Parathyroid adenoma (tissue), 2 donors: ENCODE results near the gene SCG5.

Source experiments
- H2AFZ ChIP-seq: fragments of 300-600 bp; sonication (generic); one replicate; pipeline ENCODE4 v1.7.0; 2017; ENCODE audit warnings: antibody characterized with exemption, mild to moderate bottlenecking
- H3K27ac ChIP-seq: fragments of 300-600 bp; sonication (generic); one replicate; pipeline ENCODE4 v1.7.0; 2017
- H3K27me3 ChIP-seq: fragments of 300-600 bp; sonication (generic); one replicate; pipeline ENCODE4 v1.7.0; 2017; ENCODE audit warnings: low read length; ENCODE audit not compliant: control insufficient read depth, insufficient read depth
- H3K36me3 ChIP-seq: fragments of 300-600 bp; sonication (generic); one replicate; pipeline ENCODE4 v1.7.0; 2017; ENCODE audit warnings: low read length; ENCODE audit not compliant: control insufficient read depth, insufficient read depth
- H3K4me1 ChIP-seq: fragments of 300-600 bp; sonication (generic); one replicate; pipeline ENCODE4 v1.7.0; 2017; ENCODE audit warnings: control low read depth
- H3K4me2 ChIP-seq: fragments of 300-600 bp; sonication (generic); one replicate; pipeline ENCODE4 v1.7.0; 2017; ENCODE audit warnings: low read length
- H3K4me3 ChIP-seq: fragments of 300-600 bp; sonication (generic); one replicate; pipeline ENCODE4 v1.7.0; 2017; ENCODE audit warnings: low read depth, low read length
- H3K79me2 ChIP-seq: fragments of 300-600 bp; sonication (generic); one replicate; pipeline ENCODE4 v1.7.0; 2017; ENCODE audit warnings: control low read depth
- H3K9ac ChIP-seq: fragments of 300-600 bp; sonication (generic); one replicate; pipeline ENCODE4 v1.7.0; 2017; ENCODE audit warnings: mild to moderate bottlenecking
- H3K9me3 ChIP-seq: fragments of 300-600 bp; sonication (generic); one replicate; pipeline ENCODE4 v1.7.0; 2017; ENCODE audit warnings: low read length; ENCODE audit not compliant: control insufficient read depth
- CTCF ChIP-seq: fragments of 300-600 bp; sonication (generic); IDR thresholded peaks from one replicate; pipeline ENCODE4 v1.7.0; 2017; ENCODE audit warnings: antibody characterized with exemption, mild to moderate bottlenecking
- donor health status: primary hyperparathyroidism.

Gene SCG5

GRCh38 chr15:32643907-32644445 lies 2.5 kb downstream of the SCG5 start:
- H3K4me2 ChIP-seq = no peak overlapping the region
- no peak for TF ChIP-seq CTCF
- no peaks in the 10 kb centered on the region for H3K36me3 ChIP-seq
- H3K4me3 ChIP-seq = no peak overlapping the region
- no peak overlapping the region for H3K9ac ChIP-seq
- H3K9me3 ChIP-seq = no peaks in the 10 kb centered on the region
- H3K27ac ChIP-seq = no peak overlapping the region
- no peaks in the 10 kb centered on the region for H3K79me2 ChIP-seq
- H2AFZ ChIP-seq = no peak overlapping the region
- no peaks in the 10 kb centered on the region for H3K4me1 ChIP-seq
- H3K27me3 ChIP-seq = no peaks in the 10 kb centered on the region

GRCh38 chr15:32646291-32646690 lies 4.8 kb downstream of the SCG5 start:
- no peak overlapping the region for H3K27ac ChIP-seq
- no peak overlapping the region for H3K4me3 ChIP-seq
- no peaks in the 10 kb centered on the region for H3K9me3 ChIP-seq
- no peak overlapping the region for H2AFZ ChIP-seq
- no peak for TF ChIP-seq CTCF
- H3K9ac ChIP-seq = no peak overlapping the region
- no peak overlapping the region for H3K4me2 ChIP-seq
- H3K79me2 ChIP-seq = no peaks in the 10 kb centered on the region
- no peaks in the 10 kb centered on the region for H3K4me1 ChIP-seq
- no peaks in the 10 kb centered on the region for H3K36me3 ChIP-seq
- no peaks in the 10 kb centered on the region for H3K27me3 ChIP-seq

GRCh38 chr15:32649342-32649741 lies 7.8 kb downstream of the SCG5 start:
- Histone ChIP-seq H3K79me2 (no peaks in the 10 kb centered on the region), H3K4me1 (peaks cover 4% of the 10 kb centered on the region), H3K36me3 (no peaks in the 10 kb centered on the region), H3K9ac (no peak overlapping the region), H3K27me3 (no peaks in the 10 kb centered on the region), H3K9me3 (no peaks in the 10 kb centered on the region), H2AFZ (no peak overlapping the region), H3K27ac (no peak overlapping the region), H3K4me2 (no peak overlapping the region), H3K4me3 (no peak overlapping the region)
- TF ChIP-seq CTCF = no peak

GRCh38 chr15:32651229-32651837 lies 9.8 kb downstream of the SCG5 start:
- H3K4me2 ChIP-seq = no peak overlapping the region
- H3K36me3 ChIP-seq = no peaks in the 10 kb centered on the region
- no peaks in the 10 kb centered on the region for H3K79me2 ChIP-seq
- H3K27ac ChIP-seq = no peak overlapping the region
- peak; percentile 81 for TF ChIP-seq CTCF
- peak overlapping the region; percentile 5 for H2AFZ ChIP-seq
- no peak overlapping the region for H3K4me3 ChIP-seq
- H3K4me1 ChIP-seq = peaks cover 4% of the 10 kb centered on the region
- H3K9ac ChIP-seq = no peak overlapping the region
- no peaks in the 10 kb centered on the region for H3K9me3 ChIP-seq
- H3K27me3 ChIP-seq = no peaks in the 10 kb centered on the region

GRCh38 chr15:32652178-32652577 lies 10.7 kb downstream of the SCG5 start:
- no peak overlapping the region for H3K4me2 ChIP-seq
- H2AFZ ChIP-seq = no peak overlapping the region
- no peaks in the 10 kb centered on the region for H3K36me3 ChIP-seq
- H3K4me3 ChIP-seq = no peak overlapping the region
- no peaks in the 10 kb centered on the region for H3K27me3 ChIP-seq
- H3K79me2 ChIP-seq = no peaks in the 10 kb centered on the region
- no peak overlapping the region for H3K9ac ChIP-seq
- peaks cover 4% of the 10 kb centered on the region for H3K4me1 ChIP-seq
- TF ChIP-seq CTCF = no peak
- no peak overlapping the region for H3K27ac ChIP-seq
- H3K9me3 ChIP-seq = no peaks in the 10 kb centered on the region
